Sigmoid colon (tissue), 4 donors: ENCODE results near the gene CACNA1C.
A peak's percentile ranks its signal among the peaks of the same experiment; 100 is the strongest.

Source experiments
- POLR2A ChIP-seq, 2 donors: fragments of 450-650 bp; IDR thresholded peaks; one replicate each; pipeline ENCODE4 v1.6.1; 2016; ENCODE audit warnings: antibody characterized with exemption in 2 of 2, mild to moderate bottlenecking in 2 of 2, moderate library complexity in 2 of 2
- POLR2AphosphoS5 ChIP-seq, 4 donors: sonication (generic); formaldehyde crosslinking; IDR thresholded peaks; one replicate each; pipeline ENCODE4 v1.6.1; 2017; ENCODE audit warnings: antibody characterized with exemption in 4 of 4
- TF ChIP-seq, protein P1 (sequence below), 4 experiments: fragments of 450-650 bp in 3 of 4; fragments of 200-600 bp in 1 of 4; IDR thresholded peaks; one replicate each; pipeline ENCODE4 v1.5.1; 2016 to 2019; ENCODE audit warnings: antibody characterized with exemption in 4 of 4, mild to moderate bottlenecking in 3 of 4, moderate library complexity in 2 of 4

DNA sequence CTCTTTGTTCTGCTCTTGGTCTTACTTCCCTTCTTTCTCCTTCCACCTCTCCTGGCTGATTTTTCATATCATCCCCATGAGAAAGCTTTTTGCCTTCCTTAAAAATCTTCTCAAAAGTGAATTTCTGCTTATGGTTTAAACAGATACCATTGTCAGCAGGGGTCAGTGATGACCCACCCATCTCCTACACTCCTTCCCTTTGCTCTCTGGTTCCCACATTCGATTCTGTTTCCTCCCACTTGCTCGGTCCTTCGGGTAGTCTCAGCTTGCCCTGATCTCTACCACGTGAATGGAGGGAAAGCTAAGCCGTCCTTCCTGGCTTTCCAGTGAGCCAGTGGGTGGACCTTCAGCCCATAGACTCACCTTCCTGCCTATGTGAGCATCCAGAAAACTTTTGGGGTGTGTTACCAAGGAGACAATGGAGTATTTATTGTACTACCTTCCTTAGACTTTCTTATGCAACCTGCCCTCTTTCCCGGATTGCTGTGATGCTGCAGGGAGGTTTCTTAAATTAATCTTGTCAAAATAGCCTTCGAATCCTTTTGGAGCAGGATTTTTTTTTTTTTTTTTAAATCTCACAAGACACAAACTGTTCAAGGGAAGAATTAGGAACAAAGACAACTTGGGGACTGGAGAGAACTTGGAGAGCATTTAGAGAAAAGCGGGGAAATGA is 306.3 kb downstream of the CACNA1C start:
- TF ChIP-seq, protein P1, sequence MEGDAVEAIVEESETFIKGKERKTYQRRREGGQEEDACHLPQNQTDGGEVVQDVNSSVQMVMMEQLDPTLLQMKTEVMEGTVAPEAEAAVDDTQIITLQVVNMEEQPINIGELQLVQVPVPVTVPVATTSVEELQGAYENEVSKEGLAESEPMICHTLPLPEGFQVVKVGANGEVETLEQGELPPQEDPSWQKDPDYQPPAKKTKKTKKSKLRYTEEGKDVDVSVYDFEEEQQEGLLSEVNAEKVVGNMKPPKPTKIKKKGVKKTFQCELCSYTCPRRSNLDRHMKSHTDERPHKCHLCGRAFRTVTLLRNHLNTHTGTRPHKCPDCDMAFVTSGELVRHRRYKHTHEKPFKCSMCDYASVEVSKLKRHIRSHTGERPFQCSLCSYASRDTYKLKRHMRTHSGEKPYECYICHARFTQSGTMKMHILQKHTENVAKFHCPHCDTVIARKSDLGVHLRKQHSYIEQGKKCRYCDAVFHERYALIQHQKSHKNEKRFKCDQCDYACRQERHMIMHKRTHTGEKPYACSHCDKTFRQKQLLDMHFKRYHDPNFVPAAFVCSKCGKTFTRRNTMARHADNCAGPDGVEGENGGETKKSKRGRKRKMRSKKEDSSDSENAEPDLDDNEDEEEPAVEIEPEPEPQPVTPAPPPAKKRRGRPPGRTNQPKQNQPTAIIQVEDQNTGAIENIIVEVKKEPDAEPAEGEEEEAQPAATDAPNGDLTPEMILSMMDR (IDR thresholded peaks at IDR 0.05), result no peak
- no peak for TF ChIP-seq POLR2A (IDR thresholded peaks at IDR 0.05)
- TF ChIP-seq POLR2AphosphoS5 (IDR thresholded peaks at IDR 0.05), result peak in 1 of 4 donors; percentile 8
